B cell (primary cell): ENCODE data around the gene PRSS33. TPM values are rescaled to one million over a fixed set of nuclear protein-coding genes. Genes with fewer than 3 reads are reported as not detected.

Experiments
- ATAC-seq: fragments of 200-7000 bp; cut with Tn5 transposase; one replicate; pipeline ENCODE4 v1.10.0; 2021; ENCODE audit warnings: low read depth, mild to moderate bottlenecking, moderate number of reproducible peaks, moderate library complexity
- CTCF ChIA-PET: fragments of 350-600 bp; sonication (Branson Sonifier 250); formaldehyde crosslinking; loops from one replicate; lab custom pipeline; 2021; ENCODE audit warnings: antibody characterized with exemption, inconsistent platforms; lab: Charles Lee
- POLR2A ChIA-PET: fragments of 350-600 bp; sonication (Branson Sonifier 250); formaldehyde crosslinking; loops from one replicate; lab custom pipeline; 2021; ENCODE audit warnings: antibody characterized with exemption; lab: Charles Lee
- DNase-seq: peaks from one replicate; pipeline ENCODE4 v3.0.0; 2013
- H2AFZ ChIP-seq: 2 replicates; pipeline ENCODE4 v1.6.1; 2012; ENCODE audit warnings: mild to moderate bottlenecking, low read depth, low read length; ENCODE audit not compliant: insufficient read depth, poor library complexity, severe bottlenecking
- H3K27ac ChIP-seq, 2 donors: 1 replicate in 1 of 2; 2 replicates in 1 of 2; pipeline ENCODE4 v1.5.1; 2012 to 2013; ENCODE audit warnings: low read length in 2 of 2, mild to moderate bottlenecking in 2 of 2, moderate library complexity in 1 of 2
- H3K27me3 ChIP-seq, 4 experiments: fragments of 200-600 bp in 1 of 4; sonication (generic) in 1 of 4; replicated peaks in 1 of 4; 1 replicate in 2 of 4; 2 replicates in 2 of 4; pipeline versions ENCODE4 v1.6.1 to v1.7.0; 2013 to 2016; ENCODE audit warnings: low read length in 3 of 4, mild to moderate bottlenecking in 2 of 4, mixed read lengths in 1 of 4, moderate library complexity in 1 of 4; ENCODE audit not compliant: insufficient read depth in 4 of 4, control insufficient read depth in 3 of 4; ENCODE audit errors: control extremely low read depth in 1 of 4
- H3K36me3 ChIP-seq, 2 experiments: replicated peaks in 1 of 2; 1 replicate in 1 of 2; 2 replicates in 1 of 2; pipeline versions ENCODE4 v1.6.1 to v1.7.1; 2013; ENCODE audit warnings: low read length in 1 of 2; ENCODE audit not compliant: insufficient read depth in 2 of 2, control insufficient read depth in 1 of 2; ENCODE audit errors: control extremely low read depth in 1 of 2, extremely low read depth in 1 of 2
- H3K4me1 ChIP-seq, 2 donors: fragments of 200-600 bp in 1 of 2; sonication (generic) in 1 of 2; 1 replicate in 1 of 2; 2 replicates in 1 of 2; pipeline versions ENCODE4 v1.5.1 to v1.6.1; 2013 to 2017; ENCODE audit warnings: low read length in 2 of 2; ENCODE audit not compliant: control insufficient read depth in 2 of 2, insufficient read depth in 2 of 2
- H3K4me2 ChIP-seq: replicated peaks from 2 replicates; pipeline ENCODE3; 2012; ENCODE audit warnings: mild to moderate bottlenecking, low read depth, low read length; ENCODE audit not compliant: poor library complexity, severe bottlenecking
- H3K4me3 ChIP-seq, 5 experiments: fragments of 200-600 bp in 1 of 5; sonication (generic) in 1 of 5; 1 replicate in 3 of 5; 2 replicates in 2 of 5; pipeline versions ENCODE4 v1.5.1 to v1.7.0; 2011 to 2016; ENCODE audit warnings: low read length in 4 of 5, mild to moderate bottlenecking in 4 of 5, low read depth in 2 of 5, control low read depth in 1 of 5, moderate library complexity in 1 of 5; ENCODE audit not compliant: insufficient read depth in 1 of 5; ENCODE audit errors: control extremely low read depth in 1 of 5, extremely low read depth in 1 of 5
- H3K79me2 ChIP-seq: fragments of 200-600 bp; sonication (generic); one replicate; pipeline ENCODE4 v1.6.0; 2016; ENCODE audit warnings: low read length; ENCODE audit not compliant: control insufficient read depth, insufficient read depth
- H3K9ac ChIP-seq: fragments of 200-600 bp; sonication (generic); 2 replicates; pipeline ENCODE4 v1.6.1; 2017; ENCODE audit warnings: mild to moderate bottlenecking, low read length, moderate library complexity
- H3K9me3 ChIP-seq, 3 donors: one replicate each; pipeline versions ENCODE4 v1.6.1 to v1.7.1; 2013; ENCODE audit warnings: low read length in 2 of 3; ENCODE audit not compliant: control insufficient read depth in 2 of 3, insufficient read depth in 1 of 3; ENCODE audit errors: control extremely low read depth in 1 of 3
- H4K20me1 ChIP-seq: 2 replicates; pipeline ENCODE4 v1.6.0; 2012; ENCODE audit warnings: mild to moderate bottlenecking, low read length; ENCODE audit not compliant: insufficient read depth, control insufficient read depth, poor library complexity, severe bottlenecking
- H3K27ac Mint-ChIP-seq: one replicate; pipeline ENCODE4 v1.8.0; 2021; ENCODE audit warnings: mixed read lengths
- H3K27me3 Mint-ChIP-seq: one replicate; pipeline ENCODE4 v1.8.0; 2021; ENCODE audit warnings: mixed read lengths
- H3K4me1 Mint-ChIP-seq: one replicate; pipeline ENCODE4 v1.8.0; 2021; ENCODE audit warnings: mixed read lengths
- H3K4me3 Mint-ChIP-seq: one replicate; pipeline ENCODE4 v1.8.0; 2021; ENCODE audit warnings: mixed read lengths
- H3K9me3 Mint-ChIP-seq: one replicate; pipeline ENCODE4 v1.8.0; 2022; ENCODE audit warnings: mixed read lengths; ENCODE audit not compliant: insufficient read depth
- CTCF ChIP-seq: fragments of 200-600 bp; IDR thresholded peaks from one replicate; pipeline ENCODE4 v1.8.0; 2022; ENCODE audit warnings: antibody characterized with exemption, mild to moderate bottlenecking
- EZH2 ChIP-seq: IDR thresholded peaks from 2 replicates; pipeline ENCODE4 v1.6.1; 2012; ENCODE audit warnings: borderline replicate concordance, low read depth, mild to moderate bottlenecking, moderate library complexity, low read length; ENCODE audit not compliant: insufficient read depth, poor library complexity, severe bottlenecking
- WGBS: methylation state at CpG from one replicate; pipeline ENCODE4 v1.1.5; 2013; ENCODE audit warnings: missing lambda C conversion rate; ENCODE audit not compliant: insufficient coverage; 5-methylcytosine and 5-hydroxymethylcytosine counted together
- intact Hi-C: fragments of 100-400 bp; cut with micrococcal nuclease; formaldehyde crosslinking; loops from one replicate; pipeline ENCODE4 v1.10.0; 2022
- polyA plus RNA-seq: library from polyadenylated mRNA; depleted of rRNA; stranded (reverse); fragments of >200 nt; gene quantifications from 2 replicates; pipeline ENCODE4 v1.2.3, GENCODE V29; 2012
- total RNA-seq, 2 donors: library from RNA; stranded (reverse); fragments of 120-200 nt in 1 of 2; gene quantifications; 1 replicate in 1 of 2; 2 replicates in 1 of 2; pipeline versions ENCODE4 v1.2.3 to v1.2.4, GENCODE V29; 2013 to 2022

PRSS33 gene
- total and polyA plus RNA-seq, 2 donors (not counting 1 experiment from before 2014, with no cell fraction given): not detected

- Histone ChIP-seq H2AFZ (no peak overlapping the region), H3K79me2 (no peaks in the 10 kb centered on the region), H4K20me1 (no peaks in the 10 kb centered on the region), H3K4me1 (no peaks in the 10 kb centered on the region), H3K36me3 (no peaks in the 10 kb centered on the region), H3K4me3 (no peak overlapping the region), H3K27me3 (peaks cover 0 to 4% (median 0%) of the 10 kb centered on the region in 4 experiments), H3K9me3 (no peaks in the 10 kb centered on the region), H3K9ac (no peak overlapping the region), H3K27ac (no peak overlapping the region), H3K4me2 (no peak overlapping the region)
- Mint-ChIP-seq H3K9me3 (no peaks in the 10 kb centered on the region), H3K4me3 (no peak overlapping the region), H3K27me3 (peaks cover 7% of the 10 kb centered on the region), H3K4me1 (no peaks in the 10 kb centered on the region), H3K27ac (no peak overlapping the region)
- no peak for ATAC-seq
- intact Hi-C loops: no loop called here
- ChIA-PET CTCF (no interaction called here), POLR2A (no interaction called here)
- no peak for DNase-seq
- WGBS: 88% methylated on average over 11 of the region's 18 CpGs
- TF ChIP-seq EZH2 (no peak), CTCF (no peak)
Observed at GRCh38 chr16:2819179-2819938, 32.0 kb upstream of the PRSS33 start.

GRCh38 chr16:2818272-2818876 is 31.0 kb upstream of the PRSS33 start:
- ChIA-PET POLR2A (no interaction called here), CTCF (no interaction called here)
- ATAC-seq (no peak), DNase-seq (no peak)
- Mint-ChIP-seq H3K27ac (no peak overlapping the region), H3K4me3 (no peak overlapping the region), H3K9me3 (no peaks in the 10 kb centered on the region), H3K27me3 (peaks cover 11% of the 10 kb centered on the region), H3K4me1 (no peaks in the 10 kb centered on the region)
- Histone ChIP-seq H2AFZ (no peak overlapping the region), H3K27me3 (peaks cover 0 to 4% (median 0%) of the 10 kb centered on the region in 4 experiments), H3K4me2 (no peak overlapping the region), H3K36me3 (no peaks in the 10 kb centered on the region), H3K4me1 (no peaks in the 10 kb centered on the region), H3K9ac (no peak overlapping the region), H3K27ac (no peak overlapping the region), H3K9me3 (no peaks in the 10 kb centered on the region), H3K79me2 (no peaks in the 10 kb centered on the region), H4K20me1 (no peaks in the 10 kb centered on the region), H3K4me3 (no peak overlapping the region)
- 91% methylated on average over 10 of the region's 10 CpGs for WGBS
- TF ChIP-seq CTCF (no peak), EZH2 (no peak)
- intact Hi-C loops: no loop called here
